ENCODE results near the gene WDR70. TPM values are rescaled to one million over a fixed set of nuclear protein-coding genes. Genes with fewer than 3 reads are reported as not detected.
"Not testable (repeated sequence)": the region's sequence is repeated elsewhere in the genome, so short reads cannot be mapped to it uniquely, and the experiment has no call there.

Gene WDR70
- total RNA-seq, 2 donors from 2014 or later, result 35.2 to 38.8 TPM

- H3K27ac Mint-ChIP-seq, result no peak overlapping the region
- peaks cover under 1% of the 10 kb centered on the region for H3K9me3 ChIP-seq (ENCODE audit: control insufficient read depth, low read length, poor library complexity, severe bottlenecking)
- H3K4me3 Mint-ChIP-seq, result no peak overlapping the region
- H3K27me3 Mint-ChIP-seq, result no peaks in the 10 kb centered on the region
- H3K4me1 Mint-ChIP-seq, result no peaks in the 10 kb centered on the region
- peaks cover 11% of the 10 kb centered on the region for H3K36me3 Mint-ChIP-seq (ENCODE audit: low read depth)
- ATAC-seq, result no peak
- DNase-seq, result no peak
Observed at GRCh38 chr5:37619353-37619752, 240.2 kb downstream of the WDR70 start.

- H3K27me3 Mint-ChIP-seq; H3K27ac Mint-ChIP-seq; ATAC-seq; H3K9me3 ChIP-seq (ENCODE audit: control insufficient read depth, low read length, poor library complexity, severe bottlenecking); H3K4me1 Mint-ChIP-seq; DNase-seq; H3K36me3 Mint-ChIP-seq (ENCODE audit: low read depth); H3K4me3 Mint-ChIP-seq: not testable (repeated sequence)
Observed at GRCh38 chr5:37622354-37622753, 243.2 kb downstream of the WDR70 start.

GRCh38 chr5:37626266-37626665, 247.1 kb downstream of the WDR70 start:
- Mint-ChIP-seq H3K4me1 (no peaks in the 10 kb centered on the region), H3K4me3 (no peak overlapping the region), H3K27me3 (no peaks in the 10 kb centered on the region), H3K27ac (no peak overlapping the region), H3K36me3 (ENCODE audit: low read depth) (peaks cover 5% of the 10 kb centered on the region)
- peaks cover 13% of the 10 kb centered on the region for H3K9me3 ChIP-seq (ENCODE audit: control insufficient read depth, low read length, poor library complexity, severe bottlenecking)
- DNase-seq (no peak), ATAC-seq (no peak)

GRCh38 chr5:37628876-37629275, 249.8 kb downstream of the WDR70 start:
- no peaks in the 10 kb centered on the region for H3K27me3 Mint-ChIP-seq
- ATAC-seq, result no peak
- H3K36me3 Mint-ChIP-seq (ENCODE audit: low read depth), result peaks cover 5% of the 10 kb centered on the region

GRCh38 chr5:37631939-37632338, 252.8 kb downstream of the WDR70 start:
- ATAC-seq (no peak), DNase-seq (no peak)
- no peaks in the 10 kb centered on the region for H3K27me3 Mint-ChIP-seq
- H3K9me3 ChIP-seq (ENCODE audit: control insufficient read depth, low read length, poor library complexity, severe bottlenecking), result peaks cover 9% of the 10 kb centered on the region
- H3K4me3 Mint-ChIP-seq, result no peak overlapping the region
- H3K4me1 Mint-ChIP-seq, result no peaks in the 10 kb centered on the region
- peaks cover 5% of the 10 kb centered on the region for H3K36me3 Mint-ChIP-seq (ENCODE audit: low read depth)
- no peak overlapping the region for H3K27ac Mint-ChIP-seq

More at GRCh38 chr5:37628876-37629275, 249.8 kb downstream of the WDR70 start:
- no peak for DNase-seq
- Mint-ChIP-seq H3K4me3 (no peak overlapping the region), H3K27ac (no peak overlapping the region), H3K4me1 (no peaks in the 10 kb centered on the region)
- peaks cover 13% of the 10 kb centered on the region for H3K9me3 ChIP-seq (ENCODE audit: control insufficient read depth, low read length, poor library complexity, severe bottlenecking)

- Mint-ChIP-seq H3K4me3 (no peak overlapping the region), H3K36me3 (ENCODE audit: low read depth) (no peaks in the 10 kb centered on the region), H3K27me3 (no peaks in the 10 kb centered on the region), H3K4me1 (no peaks in the 10 kb centered on the region), H3K27ac (no peak overlapping the region)
- no peak for DNase-seq
- H3K9me3 ChIP-seq (ENCODE audit: control insufficient read depth, low read length, poor library complexity, severe bottlenecking), result no peaks in the 10 kb centered on the region
- no peak for ATAC-seq
Observed at GRCh38 chr5:37637165-37637845, 258.2 kb downstream of the WDR70 start.

GRCh38 chr5:37638897-37639296, 259.8 kb downstream of the WDR70 start:
- ATAC-seq (no peak), DNase-seq (no peak)
- peaks cover 4% of the 10 kb centered on the region for H3K36me3 Mint-ChIP-seq (ENCODE audit: low read depth)
- H3K4me1 Mint-ChIP-seq, result no peaks in the 10 kb centered on the region
- no peaks in the 10 kb centered on the region for H3K9me3 ChIP-seq (ENCODE audit: control insufficient read depth, low read length, poor library complexity, severe bottlenecking)
- H3K27me3 Mint-ChIP-seq, result no peaks in the 10 kb centered on the region
- no peak overlapping the region for H3K4me3 Mint-ChIP-seq
- H3K27ac Mint-ChIP-seq, result no peak overlapping the region

- Mint-ChIP-seq H3K27ac (no peak overlapping the region), H3K4me3 (no peak overlapping the region), H3K27me3 (no peaks in the 10 kb centered on the region), H3K4me1 (no peaks in the 10 kb centered on the region), H3K36me3 (ENCODE audit: low read depth) (peaks cover 4% of the 10 kb centered on the region)
- no peak for DNase-seq
- H3K9me3 ChIP-seq (ENCODE audit: control insufficient read depth, low read length, poor library complexity, severe bottlenecking), result no peaks in the 10 kb centered on the region
- no peak for ATAC-seq
Observed at GRCh38 chr5:37640088-37640487, 261.0 kb downstream of the WDR70 start.

- DNase-seq, result no peak
- H3K36me3 Mint-ChIP-seq (ENCODE audit: low read depth), result peaks cover 4% of the 10 kb centered on the region
- no peak for ATAC-seq
- no peak overlapping the region for H3K4me3 Mint-ChIP-seq
- no peaks in the 10 kb centered on the region for H3K4me1 Mint-ChIP-seq
- H3K9me3 ChIP-seq (ENCODE audit: control insufficient read depth, low read length, poor library complexity, severe bottlenecking), result peaks cover 3% of the 10 kb centered on the region
- H3K27ac Mint-ChIP-seq, result no peak overlapping the region
- no peaks in the 10 kb centered on the region for H3K27me3 Mint-ChIP-seq
Observed at GRCh38 chr5:37641933-37642332, 262.8 kb downstream of the WDR70 start.

GRCh38 chr5:37645707-37646106, 266.6 kb downstream of the WDR70 start:
- Mint-ChIP-seq H3K36me3 (ENCODE audit: low read depth) (peaks cover 7% of the 10 kb centered on the region), H3K27ac (no peak overlapping the region), H3K4me1 (no peaks in the 10 kb centered on the region)

GRCh38 chr5:37654566-37654965, 275.4 kb downstream of the WDR70 start:
- H3K9me3 ChIP-seq (ENCODE audit: control insufficient read depth, low read length, poor library complexity, severe bottlenecking); ATAC-seq; H3K27me3 Mint-ChIP-seq; H3K27ac Mint-ChIP-seq; H3K4me3 Mint-ChIP-seq; DNase-seq; H3K36me3 Mint-ChIP-seq (ENCODE audit: low read depth); H3K4me1 Mint-ChIP-seq: not testable (repeated sequence)

More at GRCh38 chr5:37645707-37646106, 266.6 kb downstream of the WDR70 start:
- DNase-seq (no peak), ATAC-seq (no peak)
- no peaks in the 10 kb centered on the region for H3K27me3 Mint-ChIP-seq
- H3K4me3 Mint-ChIP-seq, result no peak overlapping the region
- peaks cover 3% of the 10 kb centered on the region for H3K9me3 ChIP-seq (ENCODE audit: control insufficient read depth, low read length, poor library complexity, severe bottlenecking)

- H3K36me3 Mint-ChIP-seq (ENCODE audit: low read depth), result no peaks in the 10 kb centered on the region
- no peak for ATAC-seq
Observed at GRCh38 chr5:37657046-37657445, 277.9 kb downstream of the WDR70 start.

GRCh38 chr5:37658440-37658839, 279.3 kb downstream of the WDR70 start:
- Mint-ChIP-seq H3K27me3 (no peaks in the 10 kb centered on the region), H3K4me1 (peaks cover 5% of the 10 kb centered on the region), H3K4me3 (no peak overlapping the region), H3K27ac (no peak overlapping the region), H3K36me3 (ENCODE audit: low read depth) (no peaks in the 10 kb centered on the region)
- ATAC-seq (no peak), DNase-seq (no peak)
- H3K9me3 ChIP-seq (ENCODE audit: control insufficient read depth, low read length, poor library complexity, severe bottlenecking), result no peaks in the 10 kb centered on the region

More at GRCh38 chr5:37657046-37657445, 277.9 kb downstream of the WDR70 start:
- Mint-ChIP-seq H3K27me3 (no peaks in the 10 kb centered on the region), H3K4me1 (peaks cover 5% of the 10 kb centered on the region), H3K4me3 (no peak overlapping the region), H3K27ac (no peak overlapping the region)
- no peak for DNase-seq
- H3K9me3 ChIP-seq (ENCODE audit: control insufficient read depth, low read length, poor library complexity, severe bottlenecking), result no peaks in the 10 kb centered on the region

- H3K4me1 Mint-ChIP-seq, result peaks cover 5% of the 10 kb centered on the region
- no peak for ATAC-seq
- H3K27me3 Mint-ChIP-seq, result no peaks in the 10 kb centered on the region
- H3K4me3 Mint-ChIP-seq, result no peak overlapping the region
- no peaks in the 10 kb centered on the region for H3K9me3 ChIP-seq (ENCODE audit: control insufficient read depth, low read length, poor library complexity, severe bottlenecking)
- no peak for DNase-seq
- no peak overlapping the region for H3K27ac Mint-ChIP-seq
- no peaks in the 10 kb centered on the region for H3K36me3 Mint-ChIP-seq (ENCODE audit: low read depth)
Observed at GRCh38 chr5:37660319-37660718, 281.2 kb downstream of the WDR70 start.

All from T-helper 17 cell (primary cell).